ENCODE data around the gene GDF15.
"Not testable (repeated sequence)": the region's sequence is repeated elsewhere in the genome, so short reads cannot be mapped to it uniquely, and the experiment has no call there.

GDF15 gene

DNA sequence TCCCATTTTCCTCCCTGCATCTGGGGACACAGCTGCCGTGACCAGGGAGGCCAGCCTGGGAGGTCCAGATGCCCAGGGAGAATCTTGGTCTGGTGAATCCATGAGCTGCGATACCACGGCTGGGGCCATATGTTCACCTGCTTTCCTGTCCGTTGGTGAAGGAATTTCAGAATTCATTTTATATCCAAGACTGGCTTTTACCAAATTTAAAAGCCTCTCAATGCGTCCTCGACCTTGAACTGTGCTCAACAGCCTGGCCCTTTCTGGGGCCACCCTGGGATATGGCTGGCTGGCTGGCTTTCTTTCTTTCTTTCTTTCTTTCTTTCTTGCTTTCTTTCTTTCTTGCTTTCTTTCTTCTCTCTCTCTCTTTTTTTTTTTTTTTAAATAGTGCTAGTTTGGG lies 22.2 kb upstream of the GDF15 start:
- no peak overlapping the region for H3K9ac ChIP-seq (ENCODE audit: low read depth in 1 of 2, low read length in 2 of 2)
- H3K36me3 ChIP-seq (ENCODE audit: control insufficient read depth in 2 of 2, insufficient read depth in 2 of 2, low read length in 2 of 2), result peaks cover 17 to 23% of the 10 kb centered on the region in 2 donors
- no peaks in the 10 kb centered on the region for H3K9me3 ChIP-seq (ENCODE audit: control insufficient read depth in 2 of 2, low read length in 2 of 2)
- H3K27ac ChIP-seq (ENCODE audit: low read depth in 2 of 2, low read length in 2 of 2), result peak overlapping the region; percentile 88 to 93
- no peaks in the 10 kb centered on the region for H3K27me3 ChIP-seq (ENCODE audit: control insufficient read depth in 2 of 2, insufficient read depth in 2 of 2, low read length in 2 of 2)
- H3K4me3 ChIP-seq (ENCODE audit: low read length in 2 of 2), result no peak overlapping the region
- peaks cover 12 to 19% of the 10 kb centered on the region in 2 donors for H3K4me1 ChIP-seq (ENCODE audit: control insufficient read depth in 2 of 2, insufficient read depth in 2 of 2, low read length in 2 of 2)

DNA sequence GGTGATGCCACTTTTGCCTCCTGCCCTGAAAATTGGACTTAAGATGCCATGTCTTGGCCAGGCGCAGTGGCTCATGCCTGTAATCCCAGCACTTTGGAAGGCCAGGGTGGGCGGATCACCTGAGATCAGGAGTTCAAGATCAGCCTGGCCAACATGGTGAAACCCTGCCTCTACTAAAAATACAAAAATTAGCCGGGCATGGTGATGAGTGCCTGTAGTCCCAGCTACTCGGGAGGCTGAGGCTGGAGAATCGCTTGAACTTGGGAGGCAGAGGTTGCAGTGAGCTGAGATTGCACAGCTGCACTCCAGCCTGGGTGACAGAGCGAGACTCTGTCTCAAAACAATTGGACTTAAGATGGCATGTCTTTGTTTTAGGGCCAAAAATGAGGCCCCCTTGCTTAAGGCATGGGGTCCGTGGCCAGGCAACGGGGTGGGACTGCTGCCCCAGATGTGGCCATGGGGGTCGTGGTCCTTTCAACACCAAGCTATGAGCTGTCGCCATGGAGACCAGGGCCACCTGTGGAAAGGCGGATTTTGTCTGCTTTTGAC lies 21.6 kb upstream of the GDF15 start:
- peak overlapping the region; percentile 75 to 85 for H3K9ac ChIP-seq (ENCODE audit: low read depth in 1 of 2, low read length in 2 of 2)
- peaks cover 13 to 19% of the 10 kb centered on the region in 2 donors for H3K36me3 ChIP-seq (ENCODE audit: control insufficient read depth in 2 of 2, insufficient read depth in 2 of 2, low read length in 2 of 2)
- peaks cover 12 to 19% of the 10 kb centered on the region in 2 donors for H3K4me1 ChIP-seq (ENCODE audit: control insufficient read depth in 2 of 2, insufficient read depth in 2 of 2, low read length in 2 of 2)
- peak overlapping the region; percentile 88 to 93 for H3K27ac ChIP-seq (ENCODE audit: low read depth in 2 of 2, low read length in 2 of 2)
- H3K27me3 ChIP-seq (ENCODE audit: control insufficient read depth in 2 of 2, insufficient read depth in 2 of 2, low read length in 2 of 2); H3K9me3 ChIP-seq (ENCODE audit: control insufficient read depth in 2 of 2, low read length in 2 of 2): not testable (repeated sequence)
- H3K4me3 ChIP-seq (ENCODE audit: low read length in 2 of 2), result peak overlapping the region; percentile 4 to 26

DNA sequence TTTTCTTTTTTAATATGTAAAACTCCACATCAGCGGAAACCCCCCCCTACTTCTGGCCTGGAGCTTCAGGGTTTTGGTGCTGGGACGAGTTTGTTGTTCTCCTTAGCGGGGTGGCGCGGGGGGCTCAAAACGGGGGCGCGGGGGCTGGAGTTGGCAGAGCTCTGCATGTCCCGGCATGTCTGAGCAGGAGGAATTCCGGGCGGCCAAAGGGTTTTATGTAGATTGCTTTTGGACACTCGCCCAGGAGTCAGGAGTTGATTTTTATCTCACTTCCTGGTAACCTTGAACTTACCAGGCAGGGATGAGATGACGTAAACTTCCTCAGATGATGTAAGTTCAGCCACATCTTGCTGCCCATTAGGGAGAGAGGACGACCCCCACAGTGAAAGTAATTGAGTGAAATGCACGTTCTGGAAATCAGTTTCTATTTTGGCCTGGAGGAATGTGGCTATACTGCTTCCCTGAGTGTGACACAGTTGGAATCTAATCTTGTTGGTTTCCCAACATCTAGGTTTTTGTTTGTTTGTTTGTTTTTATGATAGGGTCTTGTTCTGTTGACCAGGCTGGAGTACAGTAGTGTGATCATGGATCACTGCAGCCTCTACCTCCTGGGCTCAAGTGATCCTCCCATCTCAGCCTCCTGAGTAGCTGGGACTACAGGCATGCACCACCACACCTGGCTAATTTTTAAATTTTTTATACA lies 21.0 kb upstream of the GDF15 start:
- H3K9me3 ChIP-seq (ENCODE audit: control insufficient read depth in 2 of 2, low read length in 2 of 2), result no peaks in the 10 kb centered on the region
- peaks cover 12 to 19% of the 10 kb centered on the region in 2 donors for H3K4me1 ChIP-seq (ENCODE audit: control insufficient read depth in 2 of 2, insufficient read depth in 2 of 2, low read length in 2 of 2)
- H3K27me3 ChIP-seq (ENCODE audit: control insufficient read depth in 2 of 2, insufficient read depth in 2 of 2, low read length in 2 of 2), result no peaks in the 10 kb centered on the region
- H3K27ac ChIP-seq (ENCODE audit: low read depth in 2 of 2, low read length in 2 of 2), result peak overlapping the region; percentile 88 to 93
- peak overlapping the region; percentile 4 to 26 for H3K4me3 ChIP-seq (ENCODE audit: low read length in 2 of 2)
- peaks cover 13 to 17% of the 10 kb centered on the region in 2 donors for H3K36me3 ChIP-seq (ENCODE audit: control insufficient read depth in 2 of 2, insufficient read depth in 2 of 2, low read length in 2 of 2)
- H3K9ac ChIP-seq (ENCODE audit: low read depth in 1 of 2, low read length in 2 of 2), result peak overlapping the region; percentile 75 to 85

DNA sequence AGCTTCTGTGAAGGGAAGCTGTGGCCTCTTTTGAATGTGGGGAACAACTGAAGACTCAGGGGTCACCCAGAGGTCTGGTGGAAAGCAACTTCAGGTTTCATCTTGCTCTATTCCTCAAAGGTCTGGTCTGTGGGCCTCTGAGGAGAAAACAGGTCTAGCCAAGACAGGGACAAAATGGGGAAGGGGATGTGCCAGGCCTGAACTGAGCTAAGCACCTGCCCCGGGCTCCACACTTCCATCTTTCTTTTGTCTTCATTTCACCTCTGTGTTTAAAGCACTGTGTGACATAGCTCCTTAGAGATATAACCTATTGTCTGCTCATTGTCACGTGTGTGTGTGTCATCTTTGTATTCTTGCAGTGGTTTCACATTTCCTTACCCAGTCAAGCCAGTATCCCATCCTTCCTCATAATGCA lies 19.9 kb upstream of the GDF15 start:
- Histone ChIP-seq H3K27me3 (ENCODE audit: control insufficient read depth in 2 of 2, insufficient read depth in 2 of 2, low read length in 2 of 2) (no peaks in the 10 kb centered on the region), H3K9me3 (ENCODE audit: control insufficient read depth in 2 of 2, low read length in 2 of 2) (no peaks in the 10 kb centered on the region), H3K4me1 (ENCODE audit: control insufficient read depth in 2 of 2, insufficient read depth in 2 of 2, low read length in 2 of 2) (peaks cover 12 to 19% of the 10 kb centered on the region in 2 donors), H3K36me3 (ENCODE audit: control insufficient read depth in 2 of 2, insufficient read depth in 2 of 2, low read length in 2 of 2) (peaks cover 13 to 17% of the 10 kb centered on the region in 2 donors), H3K9ac (ENCODE audit: low read depth in 1 of 2, low read length in 2 of 2) (peak overlapping the region in 1 of 2 donors; percentile 85), H3K27ac (ENCODE audit: low read depth in 2 of 2, low read length in 2 of 2) (peak overlapping the region; percentile 88 to 93), H3K4me3 (ENCODE audit: low read length in 2 of 2) (no peak overlapping the region)

DNA sequence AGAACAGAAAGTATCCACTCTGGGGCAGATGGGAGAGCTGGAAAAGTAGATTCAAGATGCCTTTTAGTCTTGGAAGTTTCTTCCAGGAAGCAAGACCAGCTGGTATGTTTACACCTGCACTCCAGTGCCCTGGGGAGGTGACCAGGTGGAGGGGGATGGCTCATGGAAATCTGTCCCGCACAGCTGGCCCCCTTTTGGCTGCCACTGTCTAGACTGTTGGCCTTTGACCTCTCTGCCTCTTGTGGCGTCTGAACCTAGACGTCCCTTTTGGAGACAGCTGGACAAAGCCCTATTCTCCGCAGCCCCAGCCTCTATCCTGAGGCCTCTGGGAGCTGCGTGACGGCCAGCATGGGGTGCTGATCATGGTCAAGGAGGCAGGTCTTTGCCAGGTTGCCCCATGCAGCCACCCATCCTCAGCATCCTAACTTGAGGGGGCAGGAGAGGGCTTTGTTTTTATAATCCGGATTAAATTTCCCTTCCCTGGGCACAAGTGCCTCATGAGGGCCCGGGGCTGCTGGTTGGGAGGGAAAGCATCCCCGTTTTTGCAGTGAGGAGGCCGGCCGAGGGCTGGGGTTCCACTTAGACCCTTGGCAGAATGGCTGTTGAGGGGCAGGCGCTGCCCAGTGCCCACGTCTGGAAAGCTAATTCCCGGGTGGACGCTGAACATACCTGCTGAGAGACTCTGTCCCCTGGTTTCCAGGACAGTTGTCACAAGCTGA lies 17.3 kb upstream of the GDF15 start:
- Histone ChIP-seq H3K27ac (ENCODE audit: low read depth in 2 of 2, low read length in 2 of 2) (peak overlapping the region in 1 of 2 donors; percentile 23), H3K9ac (ENCODE audit: low read depth in 1 of 2, low read length in 2 of 2) (no peak overlapping the region), H3K36me3 (ENCODE audit: control insufficient read depth in 2 of 2, insufficient read depth in 2 of 2, low read length in 2 of 2) (peaks cover 2 to 3% of the 10 kb centered on the region in 2 donors), H3K4me3 (ENCODE audit: low read length in 2 of 2) (no peak overlapping the region), H3K4me1 (ENCODE audit: control insufficient read depth in 2 of 2, insufficient read depth in 2 of 2, low read length in 2 of 2) (peaks cover 14 to 15% of the 10 kb centered on the region in 2 donors), H3K27me3 (ENCODE audit: control insufficient read depth in 2 of 2, insufficient read depth in 2 of 2, low read length in 2 of 2) (no peaks in the 10 kb centered on the region), H3K9me3 (ENCODE audit: control insufficient read depth in 2 of 2, low read length in 2 of 2) (no peaks in the 10 kb centered on the region)

DNA sequence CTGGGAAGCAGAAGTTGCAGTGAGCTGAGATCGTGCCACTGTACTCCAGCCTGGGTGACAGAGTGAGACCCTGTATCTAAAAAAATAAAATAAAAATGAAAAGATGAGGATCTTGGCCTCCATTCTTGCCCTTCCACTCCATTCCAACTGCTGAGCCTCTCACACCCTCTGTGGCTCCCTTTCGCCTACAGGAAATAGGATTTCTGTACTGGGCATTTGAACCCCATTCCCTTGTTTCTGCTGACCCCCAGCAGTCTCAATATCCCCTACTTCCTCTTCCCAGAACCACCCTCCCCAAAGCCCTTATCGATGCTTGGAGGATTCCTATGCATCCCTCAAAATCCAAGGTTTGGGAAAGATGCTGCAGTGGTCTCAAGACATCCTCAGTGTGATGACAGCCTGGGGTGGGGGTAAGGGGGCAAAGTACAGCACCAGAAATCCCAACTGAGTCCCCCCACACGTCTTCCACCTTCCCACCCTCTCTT lies 12.5 kb upstream of the GDF15 start:
- Histone ChIP-seq H3K27me3 (ENCODE audit: control insufficient read depth in 2 of 2, insufficient read depth in 2 of 2, low read length in 2 of 2) (no peaks in the 10 kb centered on the region), H3K9me3 (ENCODE audit: control insufficient read depth in 2 of 2, low read length in 2 of 2) (no peaks in the 10 kb centered on the region), H3K36me3 (ENCODE audit: control insufficient read depth in 2 of 2, insufficient read depth in 2 of 2, low read length in 2 of 2) (no peaks in the 10 kb centered on the region), H3K4me1 (ENCODE audit: control insufficient read depth in 2 of 2, insufficient read depth in 2 of 2, low read length in 2 of 2) (peaks cover 11 to 21% of the 10 kb centered on the region in 2 donors), H3K9ac (ENCODE audit: low read depth in 1 of 2, low read length in 2 of 2) (peak overlapping the region; percentile 54), H3K27ac (ENCODE audit: low read depth in 2 of 2, low read length in 2 of 2) (peak overlapping the region; percentile 59 to 86), H3K4me3 (ENCODE audit: low read length in 2 of 2) (no peak overlapping the region)

DNA sequence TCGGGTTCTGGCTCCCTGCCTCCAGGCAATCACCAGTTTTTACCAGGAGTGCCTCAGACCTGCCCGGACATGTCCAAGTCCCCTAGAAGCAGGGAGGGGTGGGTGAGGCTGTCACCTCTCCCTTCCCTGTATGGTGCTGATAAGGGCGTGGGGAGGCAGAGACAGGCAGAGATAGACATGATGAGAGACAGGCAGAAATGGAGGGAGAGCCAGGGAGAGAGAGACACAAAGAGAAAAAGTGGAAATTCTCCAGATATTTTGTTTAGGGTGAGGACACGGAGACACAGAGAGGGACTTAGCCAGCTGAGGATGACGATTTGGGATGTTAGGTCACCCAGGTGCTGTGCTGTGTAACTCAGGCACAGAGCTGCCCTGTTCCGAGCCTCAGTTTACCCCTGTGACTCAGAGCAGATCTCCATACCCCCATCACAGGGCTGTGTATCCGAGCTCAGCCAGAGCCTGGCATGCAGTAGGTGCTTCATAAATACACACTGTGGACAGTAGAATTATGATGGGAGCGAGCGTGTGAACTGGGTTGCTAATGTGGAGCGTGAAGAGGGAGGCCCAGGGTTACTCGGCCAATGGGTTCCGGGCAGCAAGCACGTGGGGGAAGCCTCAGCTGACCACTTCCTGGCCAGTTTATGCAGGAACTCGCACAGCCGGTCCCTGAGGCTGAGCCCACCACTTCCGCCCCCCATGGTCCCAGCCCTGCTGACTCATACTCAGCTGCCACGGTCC lies 11.9 kb upstream of the GDF15 start:
- Histone ChIP-seq H3K27ac (ENCODE audit: low read depth in 2 of 2, low read length in 2 of 2) (peak overlapping the region; percentile 59 to 86), H3K4me1 (ENCODE audit: control insufficient read depth in 2 of 2, insufficient read depth in 2 of 2, low read length in 2 of 2) (peaks cover 11 to 21% of the 10 kb centered on the region in 2 donors), H3K9me3 (ENCODE audit: control insufficient read depth in 2 of 2, low read length in 2 of 2) (no peaks in the 10 kb centered on the region), H3K9ac (ENCODE audit: low read depth in 1 of 2, low read length in 2 of 2) (peak overlapping the region; percentile 54), H3K36me3 (ENCODE audit: control insufficient read depth in 2 of 2, insufficient read depth in 2 of 2, low read length in 2 of 2) (no peaks in the 10 kb centered on the region), H3K27me3 (ENCODE audit: control insufficient read depth in 2 of 2, insufficient read depth in 2 of 2, low read length in 2 of 2) (no peaks in the 10 kb centered on the region), H3K4me3 (ENCODE audit: low read length in 2 of 2) (peak overlapping the region in 1 of 2 donors; percentile 42)

DNA sequence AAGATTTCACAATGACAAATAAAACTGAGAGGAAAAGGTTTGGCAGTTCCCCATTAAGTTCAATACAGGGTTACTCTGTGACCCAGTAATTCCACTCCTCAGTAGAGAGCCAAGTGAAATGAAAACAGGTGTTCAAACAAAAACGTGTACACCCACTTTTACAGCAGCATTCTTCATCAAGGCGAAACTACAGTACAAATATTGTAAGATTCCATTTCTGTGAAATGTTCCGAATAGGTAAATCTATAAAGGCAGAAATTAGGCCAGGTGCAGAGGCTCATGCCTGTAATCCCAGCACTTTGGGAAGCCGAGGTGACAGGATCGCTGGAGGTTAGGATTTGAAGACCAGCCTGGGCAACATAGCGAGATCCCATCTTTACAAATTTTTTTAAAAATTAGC lies 8.9 kb upstream of the GDF15 start:
- H3K36me3 ChIP-seq (ENCODE audit: control insufficient read depth in 2 of 2, insufficient read depth in 2 of 2, low read length in 2 of 2), result no peaks in the 10 kb centered on the region
- no peak overlapping the region for H3K9ac ChIP-seq (ENCODE audit: low read depth in 1 of 2, low read length in 2 of 2)
- H3K4me3 ChIP-seq (ENCODE audit: low read length in 2 of 2), result no peak overlapping the region
- no peaks in the 10 kb centered on the region for H3K27me3 ChIP-seq (ENCODE audit: control insufficient read depth in 2 of 2, insufficient read depth in 2 of 2, low read length in 2 of 2)
- H3K9me3 ChIP-seq (ENCODE audit: control insufficient read depth in 2 of 2, low read length in 2 of 2), result no peaks in the 10 kb centered on the region
- peaks cover 18 to 31% of the 10 kb centered on the region in 2 donors for H3K4me1 ChIP-seq (ENCODE audit: control insufficient read depth in 2 of 2, insufficient read depth in 2 of 2, low read length in 2 of 2)
- H3K27ac ChIP-seq (ENCODE audit: low read depth in 2 of 2, low read length in 2 of 2), result peak overlapping the region; percentile 34 to 38

DNA sequence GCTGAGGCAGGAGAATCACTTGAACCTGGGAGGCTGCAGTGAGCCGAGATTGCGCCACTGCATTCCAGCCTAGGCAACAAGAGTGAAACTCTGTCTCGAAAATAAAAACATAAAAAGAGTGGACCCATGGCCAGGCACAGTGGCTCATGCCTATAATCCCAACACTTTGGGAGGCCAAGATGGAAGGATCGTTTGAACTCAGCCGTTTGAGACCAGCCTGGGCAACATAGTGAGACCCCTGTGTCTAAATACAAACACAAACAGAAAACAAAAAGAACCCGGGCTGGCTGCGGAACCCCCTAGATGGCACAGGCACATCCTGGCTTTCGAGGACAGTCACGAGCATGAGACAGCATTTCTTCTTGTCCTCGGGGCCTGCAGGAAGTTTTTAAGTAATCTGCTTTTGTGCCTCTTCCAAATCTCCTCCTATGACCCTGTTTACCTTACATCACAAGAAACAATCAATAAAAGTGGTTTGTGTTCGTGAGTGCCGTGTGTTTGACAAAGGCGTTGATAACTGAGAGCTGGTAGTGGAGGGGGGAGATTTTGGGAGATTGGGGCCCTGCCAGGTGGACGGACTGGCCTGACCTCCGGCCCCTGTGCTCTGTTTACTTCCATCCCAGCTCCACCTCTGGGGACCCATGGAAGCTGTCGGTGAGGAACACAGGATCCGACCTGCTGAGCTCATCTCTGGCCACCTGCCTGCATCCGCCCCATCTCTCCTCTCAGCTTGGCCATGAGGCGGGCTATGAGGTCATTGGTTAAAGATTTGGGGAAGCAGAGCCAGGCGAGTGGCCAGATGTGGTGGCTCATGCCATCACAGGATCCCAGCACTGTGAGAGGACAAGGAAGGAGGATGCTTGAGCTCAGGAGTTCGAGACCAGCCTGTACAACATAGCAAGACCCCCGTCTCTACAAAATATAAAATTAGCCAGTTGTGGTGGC lies 5.9 kb upstream of the GDF15 start:
- Histone ChIP-seq H3K27ac (ENCODE audit: low read depth in 2 of 2, low read length in 2 of 2) (peak overlapping the region; percentile 77 to 79), H3K27me3 (ENCODE audit: control insufficient read depth in 2 of 2, insufficient read depth in 2 of 2, low read length in 2 of 2) (no peaks in the 10 kb centered on the region), H3K9me3 (ENCODE audit: control insufficient read depth in 2 of 2, low read length in 2 of 2) (no peaks in the 10 kb centered on the region), H3K9ac (ENCODE audit: low read depth in 1 of 2, low read length in 2 of 2) (peak overlapping the region; percentile 9 to 54), H3K4me1 (ENCODE audit: control insufficient read depth in 2 of 2, insufficient read depth in 2 of 2, low read length in 2 of 2) (peaks cover 9 to 17% of the 10 kb centered on the region in 2 donors), H3K36me3 (ENCODE audit: control insufficient read depth in 2 of 2, insufficient read depth in 2 of 2, low read length in 2 of 2) (no peaks in the 10 kb centered on the region), H3K4me3 (ENCODE audit: low read length in 2 of 2) (no peak overlapping the region)

Measured in mucosa of rectum (tissue), 2 donors.